Activated CD4-positive, CD25-positive, alpha-beta regulatory T cell treated with anti-CD3 and anti-CD28 coated beads, Interleukin-2, amount 50 U/mL, for 16 hours (primary cell): ENCODE measurements around the gene ONECUT2.
"Not testable (repeated sequence)": the region's sequence is repeated elsewhere in the genome, so short reads cannot be mapped to it uniquely, and the experiment has no call there.

Source experiments
- DNase-seq: peaks from one replicate; pipeline ENCODE4 v3.0.0-alpha.2; 2020; ENCODE audit warnings: low read depth, low spot score

The ONECUT2 gene

GRCh38 chr18:57434536-57435494 is at the start of gene ONECUT2:
Gene ONECUT2 (plus strand): TSS chr18:57435374. CDS start chr18:57435717, 343 bp downstream.
- peak; percentile 10 for DNase-seq

GRCh38 chr18:57389271-57389670 is 45.9 kb upstream of the ONECUT2 start:
- no peak for DNase-seq

GRCh38 chr18:57390044-57390443 is 45.1 kb upstream of the ONECUT2 start:
- DNase-seq: no peak

GRCh38 chr18:57394749-57395148 is 40.4 kb upstream of the ONECUT2 start:
- not testable (repeated sequence) for DNase-seq

GRCh38 chr18:57396831-57397230 is 38.3 kb upstream of the ONECUT2 start:
- DNase-seq: not testable (repeated sequence)

- no peak for DNase-seq
Measured at GRCh38 chr18:57397440-57398132, 37.6 kb upstream of the ONECUT2 start.

- no peak for DNase-seq
Measured at GRCh38 chr18:57404345-57404744, 30.8 kb upstream of the ONECUT2 start.

- no peak for DNase-seq
Measured at GRCh38 chr18:57409650-57410049, 25.5 kb upstream of the ONECUT2 start.

GRCh38 chr18:57410749-57411148 is 24.4 kb upstream of the ONECUT2 start:
- DNase-seq: no peak

- DNase-seq: no peak
Measured at GRCh38 chr18:57416542-57416941, 18.6 kb upstream of the ONECUT2 start.

- no peak for DNase-seq
Measured at GRCh38 chr18:57422313-57422872, 12.8 kb upstream of the ONECUT2 start.

GRCh38 chr18:57423821-57424220 is 11.4 kb upstream of the ONECUT2 start:
- no peak for DNase-seq

- no peak for DNase-seq
Measured at GRCh38 chr18:57425096-57425495, 10.1 kb upstream of the ONECUT2 start.

GRCh38 chr18:57426187-57426586 is 9.0 kb upstream of the ONECUT2 start:
- DNase-seq: no peak

- no peak for DNase-seq
Measured at GRCh38 chr18:57427429-57428201, 7.6 kb upstream of the ONECUT2 start.

- no peak for DNase-seq
Measured at GRCh38 chr18:57428221-57429150, 6.7 kb upstream of the ONECUT2 start.

GRCh38 chr18:57429167-57430078 is 5.8 kb upstream of the ONECUT2 start:
- DNase-seq: no peak

- DNase-seq: no peak
Measured at GRCh38 chr18:57430079-57431001, 4.8 kb upstream of the ONECUT2 start.
